Medulla oblongata (tissue), 1 donor: ENCODE data around the gene TLE5.
"Not testable (repeated sequence)": the region's sequence is repeated elsewhere in the genome, so short reads cannot be mapped to it uniquely, and the experiment has no call there.

Source experiments
- DNase-seq: peaks from one replicate; pipeline ENCODE4 v3.0.0-alpha.2; 2015; ENCODE audit errors: extremely low spot score

TLE5 gene

DNA sequence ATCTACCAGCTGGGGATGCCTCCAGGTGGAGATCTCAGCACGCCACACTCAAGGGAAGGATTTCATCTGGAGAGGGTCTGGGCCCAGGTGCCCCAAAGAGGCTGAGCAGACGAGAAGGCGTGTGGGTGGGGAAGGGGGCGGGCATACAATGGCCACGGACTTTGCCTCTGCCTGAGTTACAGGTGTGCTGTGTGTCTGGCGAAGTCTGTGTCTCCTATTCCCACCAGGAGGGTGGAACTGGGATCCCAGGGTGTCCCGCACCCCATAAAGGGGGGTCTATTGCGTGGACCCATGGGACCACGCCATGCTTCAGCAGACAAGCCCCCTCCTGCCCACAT, 36.8 kb downstream of the TLE5 start:
- no peak for DNase-seq

DNA sequence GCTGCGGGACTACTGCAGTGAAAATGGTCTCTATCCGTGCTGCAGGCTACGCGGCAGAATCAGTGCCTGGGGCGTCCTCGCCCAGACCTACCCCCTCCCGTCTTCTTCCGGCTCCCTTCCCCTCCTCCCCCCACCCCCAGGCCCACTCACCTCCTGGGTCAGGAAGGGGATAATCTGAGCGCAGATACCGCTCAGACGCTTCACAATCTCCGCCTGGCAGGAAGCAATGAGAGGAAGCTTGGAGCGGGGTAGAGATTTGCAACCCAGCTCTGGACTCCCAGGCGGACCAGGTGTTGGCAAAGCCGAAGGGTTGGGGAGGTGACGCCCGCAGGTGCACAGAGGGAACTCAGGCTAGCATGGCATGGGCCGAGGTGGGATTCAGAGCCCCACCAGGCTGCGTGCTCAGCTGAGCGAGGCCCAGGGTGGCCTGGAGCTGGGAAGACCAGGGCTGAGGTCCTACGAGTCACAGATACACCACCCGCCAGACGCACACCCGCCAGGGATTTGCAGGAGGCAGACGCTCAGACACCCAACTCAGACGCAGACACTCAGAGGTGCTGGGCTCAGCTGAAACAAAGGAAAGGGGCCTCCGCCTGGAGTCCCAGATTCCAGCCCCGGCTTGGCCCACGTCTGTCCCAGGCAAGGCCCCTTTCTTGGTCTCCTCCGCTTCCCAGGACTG, 37.3 kb downstream of the TLE5 start:
- no peak for DNase-seq

DNA sequence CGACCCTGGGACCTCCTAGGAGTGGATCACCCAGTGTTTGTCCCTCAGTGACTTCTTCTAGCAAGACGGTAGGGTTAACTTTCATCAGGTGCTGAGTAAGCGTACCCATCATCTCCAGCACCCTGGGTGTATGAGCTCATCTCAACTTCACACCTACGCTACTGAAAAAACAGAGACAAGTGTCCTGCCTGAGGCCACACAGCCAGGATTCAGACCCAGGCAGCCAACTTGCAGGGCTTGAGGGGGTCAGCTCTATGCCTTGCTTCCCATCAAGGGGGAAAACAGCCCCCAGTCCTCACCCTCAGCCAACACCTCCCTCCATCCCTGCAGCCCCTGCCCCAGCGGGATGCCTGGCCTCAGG, 37.8 kb downstream of the TLE5 start:
- DNase-seq, result no peak

DNA sequence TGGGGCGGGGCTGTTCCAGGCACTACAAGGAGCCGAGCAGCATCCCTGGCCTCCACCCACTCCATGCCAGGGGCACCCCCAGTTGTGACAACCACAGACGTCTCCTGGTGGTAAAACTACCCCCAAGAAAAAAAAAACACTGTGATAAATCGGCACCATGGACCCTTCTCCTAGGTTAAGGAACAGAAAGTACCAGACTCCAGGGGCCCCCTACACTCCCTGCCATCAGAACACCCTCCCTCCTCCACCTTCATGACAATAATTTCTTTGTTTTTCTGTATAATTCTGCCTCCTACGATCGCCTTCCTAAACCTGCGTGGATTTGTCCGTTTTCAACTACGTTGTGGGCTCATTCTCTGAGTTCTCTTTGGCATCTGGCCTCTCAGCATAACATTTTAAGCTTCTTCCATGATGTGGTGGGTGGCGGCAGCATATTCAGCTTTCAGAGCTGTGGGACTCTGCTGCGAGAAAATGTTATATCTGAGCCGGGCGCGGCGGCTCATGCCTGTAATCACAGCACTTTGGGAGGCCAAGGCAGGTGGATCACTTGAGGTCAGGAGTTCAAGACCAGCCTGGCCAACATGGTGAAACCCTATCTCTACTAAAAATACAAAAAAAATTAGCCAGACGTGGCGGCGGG, 41.9 kb downstream of the TLE5 start:
- DNase-seq, result peak; percentile 33

DNA sequence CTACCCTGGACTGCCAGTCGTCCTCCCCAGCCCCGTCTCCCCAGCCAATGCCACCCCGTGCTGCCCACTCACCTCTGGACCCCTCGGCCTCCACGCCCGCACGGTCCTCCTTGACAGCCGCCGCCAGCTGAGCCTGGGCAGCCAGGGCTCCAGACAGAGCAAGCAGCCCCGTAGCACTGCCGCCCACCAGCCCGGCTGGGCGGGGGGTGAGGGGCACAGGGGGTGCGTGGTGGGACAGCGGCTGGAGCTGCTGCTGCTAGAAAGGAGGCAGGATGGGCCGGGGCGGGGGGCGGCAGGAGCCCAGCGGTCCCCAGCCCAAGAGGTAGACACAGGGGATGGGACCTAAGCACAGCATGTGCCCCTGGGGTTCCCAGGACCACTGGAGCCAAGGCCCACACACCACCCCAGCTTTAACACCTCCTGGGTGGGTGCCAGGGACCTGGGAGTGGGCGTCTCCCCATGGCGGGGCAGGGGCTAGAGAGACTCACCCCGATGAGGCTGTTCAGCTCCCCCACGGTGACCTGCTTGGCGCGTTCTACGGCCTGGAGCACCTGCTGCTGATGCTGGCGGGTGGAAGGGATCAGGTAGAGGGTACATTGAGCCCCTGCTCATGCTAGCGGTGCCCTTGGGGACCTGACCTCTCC, 43.0 kb downstream of the TLE5 start:
- DNase-seq, result no peak

DNA sequence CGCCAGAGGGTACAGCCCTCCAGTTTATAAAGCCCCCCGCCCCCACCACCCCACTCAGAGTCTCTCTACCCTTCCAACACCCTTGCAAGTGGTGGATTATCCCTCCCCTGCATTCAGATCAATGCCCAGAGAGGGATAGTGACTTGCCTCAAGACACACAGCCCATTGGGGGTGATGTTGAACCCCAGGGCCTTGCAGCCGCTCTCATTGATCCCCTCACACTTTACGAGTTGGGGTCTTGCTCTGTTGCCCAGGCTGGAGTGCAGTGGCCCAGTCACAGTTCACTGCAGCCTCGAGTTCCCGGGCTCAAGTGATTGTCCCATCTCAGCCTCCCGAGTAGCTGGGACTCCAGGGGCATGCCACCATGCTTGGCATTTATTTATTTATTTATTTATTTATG, 44.4 kb downstream of the TLE5 start:
- no peak for DNase-seq

DNA sequence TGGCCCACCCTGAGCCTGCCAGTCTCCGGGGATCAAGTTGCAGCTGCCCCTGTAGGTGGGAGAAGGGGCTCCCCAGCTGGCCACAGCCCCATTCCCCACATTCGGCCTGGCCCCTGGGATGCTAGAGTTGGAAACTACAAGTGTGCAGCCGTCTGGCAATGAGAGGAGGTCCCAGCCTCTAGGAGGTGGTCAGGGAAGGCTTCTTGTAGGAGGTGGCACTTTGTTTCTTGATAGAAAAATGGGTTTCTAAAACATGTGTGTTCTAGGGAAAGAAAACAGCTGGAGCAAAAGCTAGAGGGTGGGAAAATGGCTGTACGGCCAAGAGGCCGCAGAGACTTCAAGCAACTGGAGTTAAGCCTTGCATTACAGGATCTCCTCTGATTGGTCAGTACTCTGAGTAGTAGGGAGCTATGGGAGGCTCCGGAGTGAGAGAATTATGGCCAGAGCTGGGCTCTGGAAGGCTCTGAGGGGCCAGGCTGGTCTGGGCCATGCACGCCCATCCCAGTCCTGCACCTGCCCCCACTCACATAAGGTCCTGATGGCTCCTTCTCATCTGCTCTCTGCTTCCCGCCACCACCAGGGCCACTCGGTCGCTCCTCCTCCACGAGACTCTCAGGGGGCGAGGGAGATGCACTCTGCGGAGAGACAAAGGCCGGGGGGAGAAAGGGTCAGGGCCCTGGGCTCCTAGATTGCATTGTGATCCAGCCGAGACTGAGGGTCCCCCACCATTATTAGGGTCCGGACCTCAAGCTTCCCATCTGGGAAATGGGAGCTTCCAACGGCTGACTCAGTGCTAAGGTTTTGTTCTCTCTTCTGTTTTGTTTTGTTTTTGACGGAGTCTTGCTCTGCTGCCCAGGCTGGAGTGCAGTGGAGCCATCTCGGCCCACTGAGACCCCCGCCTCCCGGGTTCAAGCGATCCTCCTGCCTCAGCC, 46.9 kb downstream of the TLE5 start:
- DNase-seq, result no peak

DNA sequence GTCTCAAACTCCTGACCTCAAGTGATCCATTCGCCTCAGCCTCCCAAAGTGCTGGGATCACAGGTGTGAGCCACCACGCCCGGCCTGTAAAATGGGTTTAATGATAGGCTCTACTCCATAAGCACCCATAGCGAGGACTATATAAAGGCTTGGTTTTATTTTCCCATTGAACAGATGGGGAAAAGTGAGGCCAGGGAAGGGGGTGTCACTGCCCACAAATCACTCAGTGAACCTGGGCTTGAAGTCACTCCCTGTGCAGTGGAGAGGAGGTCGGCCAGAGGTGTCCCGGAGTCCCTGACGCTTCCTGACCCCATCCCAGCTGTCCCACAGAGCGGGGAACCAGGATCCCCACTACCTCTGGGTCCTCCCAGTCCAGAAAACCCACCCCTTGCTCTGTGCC, 48.2 kb downstream of the TLE5 start:
- DNase-seq, result no peak

DNA sequence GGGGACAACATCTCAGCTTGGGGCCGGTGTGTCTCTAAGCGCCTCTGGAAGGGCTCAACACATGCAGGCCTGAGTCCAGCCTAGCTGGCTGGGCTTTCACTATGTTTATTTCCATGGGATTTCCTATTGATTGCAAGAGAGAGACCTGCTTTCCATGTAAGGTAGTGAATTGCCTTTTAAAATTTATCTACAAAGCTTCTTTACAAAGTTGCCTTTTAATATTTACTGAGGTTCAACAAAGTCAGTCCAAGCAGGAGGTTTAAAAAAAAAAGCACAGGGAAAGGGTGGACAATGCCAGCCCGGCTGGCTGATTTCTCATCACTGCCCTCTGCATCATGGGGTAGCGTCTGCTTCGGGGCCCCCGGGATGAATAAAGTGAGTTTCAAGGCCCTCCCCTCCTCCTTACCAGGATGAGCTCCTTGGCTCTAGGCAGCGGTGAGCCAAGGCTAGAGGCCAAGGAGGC, 49.0 kb downstream of the TLE5 start:
- no peak for DNase-seq

DNA sequence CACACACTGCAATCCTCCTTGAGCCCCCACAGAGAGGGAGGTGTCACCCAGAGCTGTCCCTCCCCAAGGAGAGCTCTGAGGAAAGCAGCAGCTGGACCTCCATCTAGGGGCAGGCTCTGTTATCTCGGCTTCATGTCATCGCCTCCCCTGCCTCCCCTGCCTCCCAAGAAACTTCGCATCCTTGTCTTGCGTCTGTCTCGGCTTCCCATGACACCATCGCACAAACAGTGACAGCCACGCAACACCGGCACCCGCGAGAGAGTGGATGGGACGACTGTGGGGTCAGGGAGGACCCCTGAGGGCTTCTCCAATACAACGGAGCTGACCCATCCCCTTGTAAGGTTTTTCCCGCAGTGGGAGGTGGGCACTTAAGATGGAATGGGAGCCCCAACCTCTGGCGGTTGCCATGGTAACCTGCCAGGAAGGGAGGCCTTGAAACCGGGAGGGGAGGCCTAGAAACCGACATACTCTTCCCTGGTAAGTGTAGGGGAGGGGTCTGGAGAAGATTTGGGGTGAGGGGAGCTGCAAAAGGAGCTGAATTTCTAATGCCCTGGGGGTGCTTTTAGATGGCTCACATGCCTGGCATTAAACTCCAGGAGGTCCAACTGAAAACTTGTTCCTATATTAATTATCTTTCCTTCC, 49.6 kb downstream of the TLE5 start:
- no peak for DNase-seq

DNA sequence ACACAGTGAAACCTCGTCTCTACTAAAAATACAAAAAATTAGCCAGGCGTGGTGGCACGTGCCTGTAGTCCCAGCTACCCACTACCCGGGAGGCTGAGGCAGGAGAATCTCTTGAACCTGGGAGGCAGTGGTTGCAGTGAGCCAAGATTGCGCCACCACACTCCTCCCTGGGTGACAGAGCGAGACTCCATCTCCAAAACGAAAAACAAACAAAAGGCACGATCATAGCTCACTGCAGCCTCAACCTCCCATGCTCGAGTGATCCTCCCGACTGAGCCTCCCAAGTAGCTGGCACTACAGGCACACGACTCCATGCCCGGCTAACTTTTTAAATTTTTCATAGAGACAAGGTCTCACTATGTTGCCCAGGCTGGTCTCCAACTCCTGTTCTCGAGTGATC, 50.2 kb downstream of the TLE5 start:
- DNase-seq, result not testable (repeated sequence)

DNA sequence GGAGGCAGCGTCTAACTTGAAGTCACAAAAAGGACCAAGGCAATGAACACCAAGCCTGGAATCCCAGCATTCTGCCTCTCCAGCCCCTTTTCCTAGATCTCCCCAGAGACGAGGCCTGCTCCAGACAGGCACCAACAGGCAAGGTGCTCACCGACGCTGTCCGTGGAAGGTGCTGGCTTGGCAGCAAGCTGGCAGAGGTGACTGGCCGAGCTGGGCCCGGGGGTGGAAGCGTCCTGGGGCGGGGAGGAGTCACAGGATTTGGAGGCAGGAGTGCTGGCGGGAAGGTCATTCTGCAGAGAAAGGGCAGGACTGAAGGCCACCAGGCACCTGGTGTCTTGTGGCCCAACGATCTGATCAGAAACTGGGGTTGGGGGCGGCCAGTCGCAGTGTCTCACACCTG, 51.4 kb downstream of the TLE5 start:
- no peak for DNase-seq

DNA sequence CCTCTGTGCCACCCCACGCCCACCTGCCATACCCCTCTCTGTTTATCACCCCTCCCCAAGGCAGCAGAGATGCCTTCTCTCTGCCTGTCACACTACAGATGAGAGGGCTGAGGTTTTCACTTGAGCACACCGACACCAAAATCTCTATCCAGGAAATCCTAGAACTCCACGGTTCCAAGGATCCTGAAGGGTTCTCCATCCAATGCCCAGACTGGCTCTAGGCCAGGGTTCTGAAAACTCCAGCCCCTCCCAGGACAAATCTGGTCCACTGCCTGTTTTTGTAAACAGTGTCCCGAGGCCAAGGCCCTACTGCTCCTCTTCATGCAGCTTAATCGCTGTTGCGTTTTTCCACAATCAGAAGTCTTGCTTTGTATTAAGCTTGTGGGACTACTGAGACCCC, 53.3 kb downstream of the TLE5 start:
- no peak for DNase-seq

DNA sequence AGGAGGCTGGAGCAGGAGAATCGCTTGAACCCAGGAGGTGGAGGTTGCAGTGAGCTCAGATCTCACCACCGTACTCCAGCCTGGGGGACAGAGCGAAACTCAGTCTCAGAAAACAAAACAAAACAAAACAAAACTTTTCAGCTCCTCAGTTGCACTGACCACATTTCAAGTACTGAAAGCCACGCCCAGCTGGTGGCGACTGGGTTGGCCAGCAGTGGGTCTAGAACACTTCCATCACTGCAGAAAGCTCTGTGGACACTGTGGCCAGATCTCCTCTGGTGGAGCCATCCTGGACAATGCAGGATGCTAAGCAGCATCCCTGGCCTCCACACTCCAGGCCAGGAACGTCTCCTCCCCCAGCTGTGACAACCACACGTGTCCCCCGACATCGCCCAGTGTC, 54.3 kb downstream of the TLE5 start:
- DNase-seq, result no peak

DNA sequence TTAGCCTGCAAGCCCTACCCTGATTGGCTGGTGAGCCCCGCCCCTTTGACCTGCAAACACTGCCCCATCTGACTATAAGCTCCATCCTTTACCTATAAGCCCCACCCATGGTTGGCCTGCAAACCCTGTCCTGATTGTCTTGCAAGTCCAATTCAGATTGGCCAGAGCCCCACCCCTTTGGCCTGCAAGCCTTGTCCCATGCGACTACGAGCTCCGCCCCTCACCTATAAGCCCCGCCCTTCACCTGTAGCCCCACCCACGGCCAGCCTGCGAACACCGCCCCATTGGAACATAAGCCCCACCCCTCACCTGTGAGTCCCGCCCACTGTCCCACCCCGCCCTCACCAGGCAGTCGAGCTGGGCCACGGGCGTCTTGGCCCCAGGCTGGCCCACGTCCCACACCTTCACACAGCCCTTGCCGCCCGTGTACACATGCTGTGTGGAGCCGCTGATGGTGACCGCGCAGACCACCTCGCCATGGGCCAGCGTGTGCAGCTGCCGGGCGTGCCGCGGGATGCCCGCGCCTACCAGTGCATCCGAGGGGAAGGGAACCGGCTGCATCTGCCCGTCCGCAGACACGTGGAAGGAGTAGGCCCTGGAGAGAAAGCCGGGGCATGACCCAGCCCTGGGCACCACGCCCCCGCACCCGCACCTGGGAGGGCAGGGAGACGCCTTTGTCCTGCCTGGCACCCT, 56.1 kb downstream of the TLE5 start:
- DNase-seq, result no peak

DNA sequence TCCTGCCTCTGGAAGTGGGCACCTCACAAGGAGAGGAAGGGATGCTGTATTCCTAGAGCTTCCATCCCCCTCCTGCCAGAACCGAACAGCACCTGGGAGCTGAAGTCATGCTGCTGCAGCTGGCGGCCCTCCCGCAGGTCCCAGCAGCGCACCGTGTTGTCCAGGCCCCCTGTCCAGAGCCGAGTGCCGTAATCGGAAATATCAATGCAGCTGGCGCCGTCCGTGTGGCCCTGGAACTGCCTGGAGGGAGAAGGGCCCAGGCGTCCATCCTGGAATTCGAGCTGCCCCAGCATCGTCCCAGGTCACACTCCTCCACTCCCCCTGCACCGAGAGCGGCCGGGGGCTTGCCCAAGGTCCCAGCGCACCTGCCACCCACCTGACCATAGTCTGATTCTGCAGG, 57.0 kb downstream of the TLE5 start:
- no peak for DNase-seq

DNA sequence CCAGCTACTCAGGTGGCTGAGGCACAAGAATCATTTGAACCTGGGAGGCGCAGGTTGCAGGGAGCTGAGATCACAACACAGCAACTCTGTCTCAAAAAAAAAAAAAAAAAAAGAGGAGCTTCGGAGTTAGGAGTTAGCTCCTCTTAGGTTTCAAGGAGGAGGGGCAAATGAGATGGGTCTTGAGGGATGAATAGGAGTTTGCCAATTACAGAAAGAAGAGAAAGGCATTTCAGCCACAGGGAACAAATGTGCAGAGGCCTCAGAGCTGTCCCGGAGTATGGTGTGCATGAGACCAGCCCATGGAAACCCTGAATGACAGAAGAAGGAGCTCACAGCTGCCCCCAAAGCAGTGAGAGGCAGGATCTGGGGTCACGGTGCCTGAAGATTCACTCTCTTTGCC, 57.8 kb downstream of the TLE5 start:
- no peak for DNase-seq

DNA sequence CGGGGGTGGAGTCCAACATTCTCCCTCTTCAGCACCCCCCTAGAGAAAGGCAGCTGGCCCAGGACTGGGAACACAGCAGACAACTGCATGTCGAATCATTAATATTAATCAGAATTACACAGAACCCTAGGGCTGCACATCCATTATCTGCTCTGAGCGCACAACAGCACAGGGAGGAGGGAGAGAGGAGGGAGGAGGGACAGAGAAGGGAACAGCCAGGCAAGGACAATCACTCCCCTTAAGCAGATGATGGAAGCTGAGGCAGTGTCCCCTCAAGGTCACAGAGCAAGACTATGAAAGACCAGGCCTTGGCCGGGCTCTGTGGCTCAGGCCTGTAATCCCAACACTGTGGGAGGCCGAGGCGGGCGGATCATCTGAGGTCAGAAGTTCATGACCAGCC, 59.2 kb downstream of the TLE5 start:
- DNase-seq, result no peak
